ENCODE results near the gene FAAP20. TPM values are rescaled to one million over a fixed set of nuclear protein-coding genes. Genes with fewer than 3 reads are reported as not detected.

Gene FAAP20
- total RNA-seq, 1 donor from 2014 or later: 114 TPM

DNA sequence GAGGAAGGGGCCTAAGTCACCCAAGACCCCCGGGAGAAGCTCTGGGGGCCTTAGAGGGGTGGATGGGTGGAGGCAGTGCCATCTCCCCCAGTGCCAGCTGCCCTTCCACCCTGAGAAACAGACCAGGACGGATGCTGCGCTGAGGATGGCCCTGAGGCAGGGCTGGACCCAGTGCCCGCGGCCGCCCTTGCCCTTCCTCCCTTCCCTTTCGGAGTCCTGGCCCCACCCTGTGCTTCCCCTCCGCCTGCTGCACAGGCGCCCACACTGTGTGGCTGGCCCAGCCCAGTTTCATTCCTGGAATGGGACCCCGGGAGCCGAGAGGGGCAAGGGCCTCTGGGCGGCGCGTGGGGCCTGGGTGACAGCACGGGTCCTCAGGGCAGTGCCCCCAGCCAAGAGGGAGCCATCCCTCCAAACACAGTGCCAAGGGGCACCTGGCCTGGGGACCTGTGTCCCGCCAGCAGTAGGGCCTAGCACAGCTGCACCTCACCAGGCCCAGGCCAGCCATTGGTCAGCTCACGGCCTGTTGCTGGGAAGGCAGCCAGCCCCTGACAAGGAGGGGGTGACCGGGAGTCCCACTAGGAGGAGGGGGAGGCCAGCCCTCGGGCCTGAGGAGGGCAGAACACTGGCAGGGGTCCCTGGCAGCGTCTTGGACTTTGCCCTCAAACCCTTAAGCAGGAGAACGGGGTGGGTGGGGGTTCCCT is 20.1 kb upstream of the FAAP20 start:
- no peak overlapping the region for H3K4me3 Mint-ChIP-seq (ENCODE audit: unreplicated experiment)
- Histone ChIP-seq H3K36me3 (ENCODE audit: insufficient read depth, low read length) (no peaks in the 10 kb centered on the region), H3K27ac (ENCODE audit: low read depth, low read length) (peak overlapping the region; percentile 99), H3K79me2 (ENCODE audit: insufficient read depth, low read length) (no peaks in the 10 kb centered on the region), H3K9ac (ENCODE audit: low read length) (peak overlapping the region; percentile 93), H3K4me1 (ENCODE audit: insufficient read depth, low read length) (peaks cover 29% of the 10 kb centered on the region), H3K9me3 (ENCODE audit: insufficient read depth, low read depth, low read length) (no peaks in the 10 kb centered on the region), H3K4me3 (ENCODE audit: insufficient read depth, low read depth, low read length) (no peak overlapping the region), H2AFZ (ENCODE audit: low read depth, low read length) (peak overlapping the region; percentile 89), H4K20me1 (ENCODE audit: insufficient read depth, low read length) (no peaks in the 10 kb centered on the region), H3K4me2 (ENCODE audit: low read length) (peak overlapping the region; percentile 89), H3K27me3 (ENCODE audit: insufficient read depth, low read length) (no peaks in the 10 kb centered on the region)
- TF ChIP-seq, protein P1, sequence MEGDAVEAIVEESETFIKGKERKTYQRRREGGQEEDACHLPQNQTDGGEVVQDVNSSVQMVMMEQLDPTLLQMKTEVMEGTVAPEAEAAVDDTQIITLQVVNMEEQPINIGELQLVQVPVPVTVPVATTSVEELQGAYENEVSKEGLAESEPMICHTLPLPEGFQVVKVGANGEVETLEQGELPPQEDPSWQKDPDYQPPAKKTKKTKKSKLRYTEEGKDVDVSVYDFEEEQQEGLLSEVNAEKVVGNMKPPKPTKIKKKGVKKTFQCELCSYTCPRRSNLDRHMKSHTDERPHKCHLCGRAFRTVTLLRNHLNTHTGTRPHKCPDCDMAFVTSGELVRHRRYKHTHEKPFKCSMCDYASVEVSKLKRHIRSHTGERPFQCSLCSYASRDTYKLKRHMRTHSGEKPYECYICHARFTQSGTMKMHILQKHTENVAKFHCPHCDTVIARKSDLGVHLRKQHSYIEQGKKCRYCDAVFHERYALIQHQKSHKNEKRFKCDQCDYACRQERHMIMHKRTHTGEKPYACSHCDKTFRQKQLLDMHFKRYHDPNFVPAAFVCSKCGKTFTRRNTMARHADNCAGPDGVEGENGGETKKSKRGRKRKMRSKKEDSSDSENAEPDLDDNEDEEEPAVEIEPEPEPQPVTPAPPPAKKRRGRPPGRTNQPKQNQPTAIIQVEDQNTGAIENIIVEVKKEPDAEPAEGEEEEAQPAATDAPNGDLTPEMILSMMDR (IDR thresholded peaks at IDR 0.05; ENCODE audit: insufficient read depth, low read depth, low read length): no peak
- TF ChIP-seq EZH2 (IDR thresholded peaks at IDR 0.05; ENCODE audit: insufficient read depth, low read length): no peak
- H3K27ac Mint-ChIP-seq (ENCODE audit: unreplicated experiment): no peak overlapping the region
- H3K27me3 Mint-ChIP-seq (ENCODE audit: low read depth, unreplicated experiment): no peaks in the 10 kb centered on the region
- H3K9me3 Mint-ChIP-seq (ENCODE audit: unreplicated experiment): peaks cover 2% of the 10 kb centered on the region
- no peak for DNase-seq (ENCODE audit: low read depth)
- peaks cover 3% of the 10 kb centered on the region for H3K4me1 Mint-ChIP-seq (ENCODE audit: low read depth, unreplicated experiment)
- no peak for FAIRE-seq
- H3K36me3 Mint-ChIP-seq (ENCODE audit: low read depth, unreplicated experiment): no peaks in the 10 kb centered on the region

DNA sequence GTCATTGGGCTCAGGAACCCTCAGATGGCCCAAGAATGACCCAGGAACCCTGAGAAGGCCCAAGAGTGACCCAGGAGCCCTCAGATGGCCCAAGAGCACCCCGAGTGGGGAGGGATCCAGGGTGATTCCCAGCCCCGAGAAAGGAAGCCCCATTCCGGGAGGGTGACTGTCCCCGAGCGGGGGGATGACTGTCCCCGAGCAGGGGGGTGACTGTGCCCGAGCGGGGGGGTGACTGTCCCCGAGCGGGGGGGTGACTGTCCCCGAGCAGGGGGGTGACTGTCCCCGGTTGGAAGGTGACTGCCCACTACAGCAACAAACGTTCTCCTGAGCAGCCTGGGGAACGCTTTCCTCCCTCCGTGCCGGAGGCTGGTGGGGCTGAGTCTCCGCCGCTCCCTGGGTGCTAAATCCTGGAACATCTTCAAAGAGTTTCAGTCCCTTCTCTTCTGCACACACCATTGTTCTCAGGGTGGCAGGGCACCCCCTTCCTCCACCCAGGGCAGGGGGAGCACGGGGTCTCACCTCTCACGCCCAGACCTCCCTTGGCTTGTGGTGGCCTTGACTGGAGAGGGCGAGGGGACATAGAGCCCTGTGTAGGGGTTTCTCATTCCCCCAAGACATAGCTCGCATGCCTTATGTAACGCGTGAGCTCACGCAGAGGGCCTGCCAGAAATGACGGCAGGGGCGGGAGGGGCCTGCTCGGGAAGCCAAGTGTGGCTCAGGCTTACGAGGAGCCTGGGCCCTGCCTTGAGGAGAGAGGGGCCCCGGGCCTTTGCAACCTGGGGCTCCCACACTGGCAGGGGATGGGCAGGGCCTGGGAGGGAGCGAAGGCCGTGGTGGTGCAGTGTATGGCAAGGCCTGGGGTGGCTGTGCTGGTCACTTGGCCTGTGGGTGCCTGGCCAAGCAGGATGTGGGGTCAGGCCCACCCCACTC is 19.3 kb upstream of the FAAP20 start:
- Mint-ChIP-seq H3K27me3 (ENCODE audit: low read depth, unreplicated experiment) (peaks cover 2% of the 10 kb centered on the region), H3K27ac (ENCODE audit: unreplicated experiment) (no peak overlapping the region), H3K4me3 (ENCODE audit: unreplicated experiment) (no peak overlapping the region), H3K36me3 (ENCODE audit: low read depth, unreplicated experiment) (peaks cover 3% of the 10 kb centered on the region), H3K9me3 (ENCODE audit: unreplicated experiment) (no peaks in the 10 kb centered on the region), H3K4me1 (ENCODE audit: low read depth, unreplicated experiment) (peaks cover 3% of the 10 kb centered on the region)
- Histone ChIP-seq H3K36me3 (ENCODE audit: insufficient read depth, low read length) (no peaks in the 10 kb centered on the region), H3K4me3 (ENCODE audit: insufficient read depth, low read depth, low read length) (peak overlapping the region; percentile 1), H3K9me3 (ENCODE audit: insufficient read depth, low read depth, low read length) (no peaks in the 10 kb centered on the region), H3K4me1 (ENCODE audit: insufficient read depth, low read length) (peaks cover 37% of the 10 kb centered on the region), H3K79me2 (ENCODE audit: insufficient read depth, low read length) (no peaks in the 10 kb centered on the region), H3K4me2 (ENCODE audit: low read length) (peak overlapping the region; percentile 89), H4K20me1 (ENCODE audit: insufficient read depth, low read length) (no peaks in the 10 kb centered on the region), H3K27ac (ENCODE audit: low read depth, low read length) (peak overlapping the region; percentile 99), H2AFZ (ENCODE audit: low read depth, low read length) (peak overlapping the region; percentile 89), H3K9ac (ENCODE audit: low read length) (peak overlapping the region; percentile 93), H3K27me3 (ENCODE audit: insufficient read depth, low read length) (no peaks in the 10 kb centered on the region)
- FAIRE-seq: peak; percentile 5
- DNase-seq (ENCODE audit: low read depth): peak; percentile 80
- TF ChIP-seq EZH2 (IDR thresholded peaks at IDR 0.05; ENCODE audit: insufficient read depth, low read length): no peak
- TF ChIP-seq, protein P1 (IDR thresholded peaks at IDR 0.05; ENCODE audit: insufficient read depth, low read depth, low read length): no peak
